ENCODE results near the gene MS4A12. TPM values are rescaled to one million over a fixed set of nuclear protein-coding genes. Genes with fewer than 3 reads are reported as not detected.

MS4A12 gene
- total and polyA plus RNA-seq, 8 donors, result 0.15 TPM; not detected in 7

Other genes starting within 250 kb of the MS4A12 start
- gene MS4A4E, start 249.6 kb upstream of the MS4A12 start, total RNA-seq, result 1 to 10 TPM in 1 of 6 donors, under 1 TPM in 4, not detected in 1; 0.24 to 3.3 (median 0.52) TPM
- gene MS4A4E, start 249.6 kb upstream of the MS4A12 start, polyA plus RNA-seq, result under 1 TPM; 0.14 to 0.34 TPM
- 10 to 100 TPM in 1 of 6 donors, 1 to 10 TPM in 3, under 1 TPM in 2; 0.43 to 18.9 (median 4.8) TPM for gene MS4A4A, start 212.1 kb upstream of the MS4A12 start, total RNA-seq
- 1 to 10 TPM in 1 of 2 donors, under 1 TPM in 1; 0.89 to 2.2 TPM for gene MS4A4A, start 212.1 kb upstream of the MS4A12 start, polyA plus RNA-seq
- gene MS4A6E, start 165.5 kb upstream of the MS4A12 start, total RNA-seq, result not detected
- not detected for gene MS4A6E, start 165.5 kb upstream of the MS4A12 start, polyA plus RNA-seq
- 10 to 100 TPM in 3 of 6 donors, 1 to 10 TPM in 3; 1.4 to 26.2 (median 7.3) TPM for gene MS4A7, start 114.2 kb upstream of the MS4A12 start, total RNA-seq
- gene MS4A7, start 114.2 kb upstream of the MS4A12 start, polyA plus RNA-seq, result 1 to 10 TPM; 1.9 to 2.2 TPM
- gene MS4A14, start 96.3 kb upstream of the MS4A12 start, total RNA-seq, result 1 to 10 TPM in 1 of 6 donors, under 1 TPM in 5; 0.04 to 1.8 (median 0.31) TPM
- gene MS4A14, start 96.3 kb upstream of the MS4A12 start, polyA plus RNA-seq, result under 1 TPM; 0.19 to 0.30 TPM
- not detected for gene MS4A5, start 63.2 kb upstream of the MS4A12 start, total RNA-seq
- gene MS4A5, start 63.2 kb upstream of the MS4A12 start, polyA plus RNA-seq, result not detected
- 1 to 10 TPM in 1 of 6 donors, under 1 TPM in 3, not detected in 2; 0.15 to 1.2 (median 0.65) TPM for gene MS4A1, start 36.9 kb upstream of the MS4A12 start, total RNA-seq
- under 1 TPM; 0.08 to 0.14 TPM for gene MS4A1, start 36.9 kb upstream of the MS4A12 start, polyA plus RNA-seq
- gene MS4A13, start 22.6 kb downstream of the MS4A12 start, total RNA-seq, result not detected
- gene MS4A13, start 22.6 kb downstream of the MS4A12 start, polyA plus RNA-seq, result not detected
- 1 to 10 TPM in 4 of 6 donors, under 1 TPM in 2; 0.56 to 2.9 (median 1.7) TPM for gene MS4A8, start 206.8 kb downstream of the MS4A12 start, total RNA-seq
- gene MS4A8, start 206.8 kb downstream of the MS4A12 start, polyA plus RNA-seq, result 1 to 10 TPM in 1 of 2 donors, under 1 TPM in 1; 0.91 to 4.2 TPM
- gene MS4A18, start 231.9 kb downstream of the MS4A12 start, total RNA-seq, result not detected
- not detected for gene MS4A18, start 231.9 kb downstream of the MS4A12 start, polyA plus RNA-seq

Measured in pancreas (tissue), 8 donors.